Right ventricle myocardium inferior (tissue), 1 donor: ENCODE data around the gene EFNA1. TPM values are rescaled to one million over a fixed set of nuclear protein-coding genes. Genes with fewer than 3 reads are reported as not detected.

Experiments used
- ATAC-seq: fragments of 200-7000 bp; cut with Tn5 transposase; one replicate; pipeline ENCODE4 v1.9.1; 2020; ENCODE audit warnings: mild to moderate bottlenecking, moderate library complexity
- DNase-seq: peaks from one replicate; pipeline ENCODE4 v3.0.0; 2021; ENCODE audit errors: missing footprints
- intact Hi-C: fragments of 100-400 bp; cut with DNase I; formaldehyde crosslinking; loops from one replicate; pipeline ENCODE4 v1.11.0; 2022
- total RNA-seq: library from RNA; stranded (reverse); fragmentation: NEBNext Ultra II Directional; extraction: Animal tissue kit (Norgen Biotek cat#: 25700); gene quantifications from one replicate; pipeline ENCODE4 v1.2.1, GENCODE V29; 2021
- donor health status: DM: no; HTN: yes; CAD: no; lungs with severe emphysema.

Gene EFNA1
- total RNA-seq, 1 donor from 2014 or later: 43.9 TPM

- intact Hi-C loops: loop anchor here (10.0 kb wide), 1 partner anchor 602 kb away; no protein-coding TSS in a partner anchor
- no peak for ATAC-seq
- DNase-seq: no peak
Measured at GRCh38 chr1:155086856-155087535, 40.7 kb upstream of the EFNA1 start.

DNA sequence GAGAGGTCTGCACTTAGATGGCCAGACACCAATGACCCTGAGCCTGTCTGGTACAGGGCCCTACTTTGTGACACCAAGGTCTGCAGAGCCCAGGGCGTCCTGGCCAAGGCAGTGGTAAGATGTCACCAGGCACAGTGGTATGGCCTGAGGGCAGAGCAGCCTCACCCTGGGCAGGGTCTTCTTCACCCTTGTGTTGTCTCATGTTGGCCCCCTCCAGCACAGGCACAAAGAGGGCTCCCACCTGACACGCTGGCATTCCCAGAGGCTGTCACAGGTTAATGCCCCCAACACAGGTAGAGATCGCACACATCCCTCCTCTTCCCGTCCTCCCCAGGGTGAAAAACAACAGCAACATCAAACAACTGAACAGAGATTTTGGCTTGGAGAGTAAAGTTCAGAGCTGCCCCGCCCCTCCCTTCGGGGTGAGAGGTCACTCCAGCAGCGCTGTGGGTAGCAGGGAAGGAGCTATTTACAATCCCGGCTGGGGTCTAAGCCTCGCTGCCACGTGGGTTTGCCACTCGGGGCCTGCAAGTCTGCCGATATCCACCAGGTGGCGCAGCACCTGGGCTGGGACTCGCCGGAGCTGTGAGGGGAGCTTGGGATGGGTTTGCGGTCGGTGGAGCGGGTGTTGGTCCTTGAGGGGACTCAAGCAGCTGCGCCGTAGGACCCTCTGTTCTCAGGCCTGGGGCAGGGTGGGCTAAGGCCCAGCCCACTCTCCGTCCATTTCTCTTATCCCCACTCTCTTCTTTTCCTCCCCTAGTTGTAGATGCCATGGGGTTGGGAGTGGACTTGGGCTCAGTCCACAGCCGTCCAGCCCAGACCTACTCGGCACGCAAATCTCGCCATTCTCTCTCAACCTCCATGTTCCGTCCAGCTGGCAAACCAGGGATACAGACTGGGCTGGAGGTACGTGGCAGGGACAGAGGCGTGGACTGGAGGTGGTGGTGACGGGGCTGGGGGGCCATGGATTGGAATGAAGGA lies 36.3 kb upstream of the EFNA1 start:
- ATAC-seq (peak; percentile 56), DNase-seq (peak; percentile 91)
- intact Hi-C loops: loop anchor here (1.0 kb wide), 1 partner anchor 77 kb away; no protein-coding TSS in a partner anchor

DNA sequence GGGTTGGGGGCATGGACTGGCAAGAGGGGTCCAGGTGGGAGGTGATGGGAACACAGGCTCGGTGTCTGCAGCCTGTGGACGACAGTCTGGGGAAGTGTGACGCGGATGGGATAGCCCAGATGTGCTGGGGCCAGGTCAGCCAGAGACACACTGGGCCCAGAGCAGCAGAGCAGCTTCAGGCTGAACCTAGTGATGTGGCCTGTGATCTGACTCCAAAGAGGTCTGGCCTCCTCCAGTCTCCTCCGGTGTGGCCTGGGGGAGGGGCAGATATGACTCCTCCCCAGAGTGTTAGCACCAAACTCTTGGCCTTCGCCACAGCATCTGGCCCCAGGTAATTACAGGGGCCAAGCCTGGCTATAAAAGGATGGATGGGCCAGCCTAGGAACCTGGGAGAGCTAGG lies 35.5 kb upstream of the EFNA1 start:
- intact Hi-C loops: no loop called here
- ATAC-seq (no peak), DNase-seq (no peak)

DNA sequence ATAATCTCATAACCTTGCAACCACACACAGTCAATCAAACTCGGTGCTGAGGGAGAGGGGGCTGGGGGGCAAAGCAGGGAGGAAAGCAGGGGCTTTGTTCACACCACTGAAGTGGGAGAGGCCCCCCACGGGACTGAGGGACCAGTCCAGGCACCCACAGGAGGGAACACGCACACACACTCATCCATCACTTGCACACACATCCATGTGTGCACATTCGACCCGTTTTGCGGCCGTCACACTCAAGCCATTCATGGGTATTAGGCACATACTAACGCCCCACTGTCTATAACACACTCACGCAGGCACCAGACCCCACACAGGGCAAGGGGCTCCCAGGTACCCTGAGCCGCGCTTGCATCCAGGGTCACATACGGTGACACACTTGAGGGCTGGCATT lies 35.0 kb upstream of the EFNA1 start:
- no peak for ATAC-seq
- intact Hi-C loops: no loop called here
- no peak for DNase-seq

DNA sequence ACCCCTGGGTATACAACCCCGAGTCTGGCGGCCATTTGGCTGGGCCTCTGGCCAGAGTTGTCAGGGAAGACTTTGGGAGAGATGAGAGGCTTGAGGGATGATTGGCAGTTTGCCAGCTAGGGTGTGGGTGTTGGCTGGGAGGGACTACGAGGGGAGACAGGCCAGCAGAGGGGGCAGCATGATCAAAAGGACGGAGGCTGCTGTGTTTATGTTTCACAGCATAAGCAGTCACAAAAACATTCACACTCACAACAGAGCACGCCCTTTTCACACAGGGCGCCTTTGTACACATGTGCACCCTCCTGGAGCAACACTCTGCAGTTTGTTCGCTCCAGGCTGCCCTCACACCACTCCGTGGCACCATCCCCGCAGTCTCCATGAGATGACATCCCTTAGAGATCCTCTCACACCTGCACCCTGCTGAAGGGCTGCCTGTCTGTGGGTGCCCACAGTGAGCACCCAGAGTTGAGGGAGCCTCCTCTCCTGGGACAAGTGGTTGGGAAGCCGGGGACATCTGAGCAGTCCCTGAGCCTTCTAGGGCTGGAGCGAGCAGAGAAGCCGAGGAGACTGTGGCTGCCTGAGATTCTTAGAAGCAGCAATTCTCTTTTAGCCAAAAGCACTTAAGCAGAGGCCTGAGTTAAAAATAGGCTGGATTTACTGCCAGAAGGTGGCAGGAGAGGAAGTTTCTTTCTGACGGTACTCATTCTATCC lies 33.6 kb upstream of the EFNA1 start:
- intact Hi-C loops: loop anchor here (2.0 kb wide), 1 partner anchor 33 kb away; the partner anchor contains the start of gene EFNA1
- ATAC-seq (peak; percentile 45), DNase-seq (no peak)

DNA sequence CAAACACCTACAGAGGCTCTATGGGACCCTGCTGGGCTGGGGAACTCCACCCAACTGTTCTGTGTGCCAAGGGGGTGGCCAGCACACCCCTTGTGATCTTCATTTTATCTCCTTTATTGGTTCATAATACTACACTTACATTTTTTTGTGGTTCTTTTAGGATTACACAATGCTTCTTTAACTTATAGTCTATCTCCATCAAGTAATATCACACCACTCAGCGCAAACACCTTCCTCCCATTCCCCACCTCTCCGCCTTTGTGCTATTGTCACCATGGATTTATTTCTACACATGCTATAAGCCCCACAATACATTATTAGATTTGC lies 33.1 kb upstream of the EFNA1 start:
- intact Hi-C loops: loop anchor here (2.0 kb wide), 1 partner anchor 32 kb away; the partner anchor contains the start of gene EFNA1
- ATAC-seq: no peak
- no peak for DNase-seq

GRCh38 chr1:155099331-155099730 lies 28.3 kb upstream of the EFNA1 start:
- intact Hi-C loops: no loop called here
- ATAC-seq: no peak
- no peak for DNase-seq

GRCh38 chr1:155103325-155103724 lies 24.4 kb upstream of the EFNA1 start:
- no peak for DNase-seq
- no peak for ATAC-seq
- intact Hi-C loops: no loop called here

GRCh38 chr1:155104605-155105534 lies 22.8 kb upstream of the EFNA1 start:
- intact Hi-C loops: no loop called here
- no peak for DNase-seq
- ATAC-seq: no peak

GRCh38 chr1:155105604-155106011 lies 22.1 kb upstream of the EFNA1 start:
- peak; percentile 34 for ATAC-seq
- DNase-seq: no peak
- intact Hi-C loops: no loop called here

DNA sequence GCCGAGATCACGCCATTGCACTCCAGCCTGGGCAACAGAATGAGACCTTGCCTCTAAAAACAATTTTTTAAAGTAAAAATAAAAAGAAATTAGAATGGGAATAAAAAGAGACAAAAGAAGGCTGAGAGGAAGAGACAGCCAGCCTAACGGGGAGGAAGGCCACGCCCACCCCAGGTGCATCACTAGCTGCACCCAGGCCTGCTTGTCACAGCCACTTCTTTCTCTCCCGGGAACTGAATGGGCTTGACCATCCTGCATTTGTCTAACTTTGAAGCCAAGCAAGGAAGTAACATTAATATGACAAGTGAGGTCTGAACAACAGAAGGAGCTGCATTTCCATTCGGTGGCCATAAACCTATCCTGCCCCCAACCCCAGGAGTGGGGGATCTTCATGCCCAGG lies 20.8 kb upstream of the EFNA1 start:
- ATAC-seq (no peak), DNase-seq (no peak)
- intact Hi-C loops: no loop called here

DNA sequence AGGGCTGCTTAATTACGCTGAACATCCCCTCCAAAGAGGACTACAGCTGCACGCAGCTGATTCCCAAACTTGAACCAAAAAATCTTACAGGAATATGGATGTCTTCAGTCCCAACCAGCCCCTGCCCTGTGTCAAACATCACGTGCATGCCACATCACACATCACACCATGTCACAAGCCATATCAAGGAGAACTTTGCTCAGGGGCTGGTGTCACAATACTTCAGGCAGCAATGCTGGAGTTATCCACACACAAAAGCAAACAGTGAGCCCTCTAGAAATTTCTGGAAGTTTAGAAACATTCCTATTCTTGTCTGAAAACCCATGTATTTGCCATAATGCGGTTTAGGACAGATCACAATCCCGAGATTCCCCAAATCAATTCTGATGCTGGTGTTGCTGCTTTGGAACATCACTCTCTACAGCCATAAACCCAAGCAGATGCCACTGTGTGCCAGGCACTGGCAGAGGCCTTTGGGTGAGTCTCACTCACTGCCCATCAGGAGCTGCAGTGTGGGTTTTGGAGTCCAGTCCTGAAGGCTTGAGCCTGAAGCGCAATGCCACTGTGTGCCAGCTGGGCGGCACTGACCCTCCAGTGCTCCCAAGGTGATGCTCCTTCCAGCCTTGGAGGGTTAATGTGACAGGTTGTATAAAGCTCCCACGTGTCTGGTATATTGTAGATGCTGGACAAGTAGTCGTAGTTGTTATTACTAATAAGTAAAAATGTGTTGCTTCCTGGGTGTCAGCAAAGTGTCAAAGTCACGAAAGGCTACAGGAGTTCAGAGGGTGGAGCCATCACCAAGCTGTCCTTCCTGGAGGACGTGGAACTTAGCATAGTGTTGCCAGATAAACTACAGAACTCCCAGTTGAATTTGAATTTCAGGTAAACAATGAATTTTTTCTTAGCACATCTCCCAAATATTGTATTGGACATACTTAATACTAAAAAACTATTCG lies 20.1 kb upstream of the EFNA1 start:
- ATAC-seq (no peak), DNase-seq (no peak)
- intact Hi-C loops: no loop called here

DNA sequence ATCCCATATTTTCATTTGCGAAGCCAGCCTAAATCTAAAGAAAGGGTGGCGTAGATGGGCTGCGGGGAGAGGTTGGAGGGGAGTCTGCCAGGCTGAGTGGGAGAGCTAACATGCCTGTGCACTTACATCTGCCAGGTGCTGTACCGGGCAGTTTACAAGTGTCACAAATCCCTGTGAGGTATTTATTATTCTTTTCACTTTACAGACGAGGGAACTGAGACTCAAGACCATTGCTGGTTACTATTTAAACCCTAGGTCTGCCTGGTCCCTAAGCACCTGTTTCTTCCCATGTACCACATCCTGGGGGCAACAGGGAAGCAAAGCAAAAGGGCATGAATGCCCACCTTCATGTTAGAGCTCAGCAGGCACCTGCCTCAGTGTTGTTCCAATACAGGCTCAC lies 19.4 kb upstream of the EFNA1 start:
- no peak for ATAC-seq
- DNase-seq: no peak
- intact Hi-C loops: no loop called here

DNA sequence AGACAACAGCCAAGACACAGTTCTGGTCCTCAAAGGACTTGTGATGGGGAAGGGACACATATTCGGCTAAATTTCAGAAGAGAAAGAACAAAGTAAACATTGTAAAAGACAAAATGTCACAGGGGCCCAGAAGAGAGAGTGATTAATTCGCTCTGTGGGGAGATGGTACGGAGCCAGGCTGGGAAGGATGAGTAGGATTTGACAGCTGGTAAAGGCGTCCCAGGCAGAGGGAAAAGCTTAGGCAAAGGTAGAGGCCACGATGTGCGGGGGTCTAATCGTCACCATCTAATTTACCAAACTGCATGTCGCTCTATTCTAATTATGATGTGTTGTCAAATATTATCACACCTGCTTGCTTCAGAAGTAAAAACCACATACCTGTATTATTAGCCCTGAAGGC lies 17.3 kb upstream of the EFNA1 start:
- ATAC-seq: no peak
- intact Hi-C loops: no loop called here
- DNase-seq: no peak

- no peak for ATAC-seq
- DNase-seq: no peak
- intact Hi-C loops: no loop called here
Measured at GRCh38 chr1:155110826-155111225, 16.9 kb upstream of the EFNA1 start.

GRCh38 chr1:155113450-155113980 lies 14.2 kb upstream of the EFNA1 start:
- intact Hi-C loops: no loop called here
- no peak for DNase-seq
- no peak for ATAC-seq

DNA sequence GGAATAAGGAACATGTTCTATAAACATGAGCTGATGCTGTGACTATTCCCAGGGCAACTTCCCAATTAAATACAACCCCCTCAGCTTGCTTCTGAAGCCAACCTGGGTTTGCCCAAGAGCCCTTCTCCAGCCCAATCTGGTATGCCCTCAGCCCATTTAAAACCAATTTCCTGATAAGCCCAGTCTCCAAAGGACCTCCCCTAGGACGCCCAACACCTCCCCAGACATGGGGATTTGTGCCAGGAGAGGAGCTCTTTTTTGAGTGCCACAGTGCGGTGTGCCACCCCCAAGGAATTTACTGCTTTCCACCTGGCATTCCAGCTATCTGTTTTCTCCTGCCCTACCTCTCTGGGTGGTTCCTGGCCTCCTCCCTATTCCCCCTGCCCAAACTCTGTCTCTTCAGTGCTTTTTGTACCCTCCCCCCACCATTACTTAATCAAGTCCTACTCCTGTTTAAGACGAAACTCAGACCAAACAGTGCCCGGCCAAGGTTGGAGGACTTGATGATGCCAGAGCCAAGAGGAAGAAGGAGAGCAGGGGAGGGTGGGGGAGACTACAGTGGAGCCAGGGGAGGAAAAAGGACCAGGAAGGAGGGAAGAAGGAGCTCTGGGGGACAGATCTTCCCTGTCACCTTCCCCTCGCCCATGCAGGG lies 11.4 kb upstream of the EFNA1 start:
- DNase-seq (no peak), ATAC-seq (no peak)
- intact Hi-C loops: no loop called here
